HepG2 (cell line): Measurements from ENCODE around the gene SLC6A8. TPM values are rescaled to one million over a fixed set of nuclear protein-coding genes. Genes with fewer than 3 reads are reported as not detected.

Source experiments
- ATAC-seq: fragments of 200-7000 bp; cut with Tn5 transposase; 3 replicates; pipeline ENCODE4 v1.9.1; 2020; ENCODE audit warnings: mild to moderate bottlenecking, moderate library complexity
- BruUV-seq: library from RNA; stranded (reverse); fragments of 400-500 nt; replicated peaks from 2 replicates; lab custom pipeline; 2021; lab: Mats Ljungman, UMichigan
- CTCF ChIA-PET: fragments of 300-600 bp; formaldehyde crosslinking; extraction: SDS; loops from one replicate; lab custom pipeline; 2021; ENCODE audit warnings: low total read pairs, inconsistent platforms, low intra/inter-chr PET ratio; lab: Yijun Ruan, JAX
- POLR2A ChIA-PET: fragments of 350-600 bp; sonication (Branson Sonifier 250); formaldehyde crosslinking; loops from one replicate; lab custom pipeline; 2020; ENCODE audit warnings: antibody characterized with exemption, inconsistent platforms; lab: Yijun Ruan, JAX
- DNase-seq: peaks from one replicate; pipeline ENCODE4 v3.0.0-alpha.2; 2015; ENCODE audit warnings: low spot score
- FAIRE-seq: peaks from 3 replicates; lab custom pipeline; 2011; peaks lifted over from hg19 to GRCh38; lab: Jason Lieb, UNC
- H2AFZ ChIP-seq: one replicate; pipeline ENCODE4 v1.6.1; 2011; ENCODE audit warnings: low read length, inconsistent platforms
- H3K27ac ChIP-seq: fragments of 300-600 bp; 3 replicates; pipeline ENCODE4 v1.8.0; 2011; ENCODE audit warnings: mixed run types, mild to moderate bottlenecking, mixed read lengths, low read length, inconsistent platforms; ENCODE audit not compliant: insufficient read depth; ENCODE audit errors: extremely low read length
- H3K27me3 ChIP-seq, 2 experiments: fragments of 200-600 bp in 1 of 2; 2 replicates in 1 of 2; 3 replicates in 1 of 2; pipeline versions ENCODE4 v1.6.0 to v1.8.0; 2011; ENCODE audit warnings: low read length in 2 of 2, mild to moderate bottlenecking in 2 of 2, moderate library complexity in 2 of 2, inconsistent platforms in 1 of 2; ENCODE audit not compliant: insufficient read depth in 2 of 2, control insufficient read depth in 1 of 2
- H3K36me3 ChIP-seq, 2 experiments: fragments of 200-600 bp in 1 of 2; replicated peaks in 1 of 2; 2 replicates in 1 of 2; 3 replicates in 1 of 2; pipeline versions ENCODE4 v1.5.1 to v1.8.0; 2011; ENCODE audit warnings: low read length in 2 of 2, inconsistent platforms in 1 of 2; ENCODE audit not compliant: insufficient read depth in 2 of 2, control insufficient read depth in 1 of 2
- H3K4me1 ChIP-seq: 2 replicates; pipeline ENCODE4 v1.5.1; 2012; ENCODE audit warnings: low read length, inconsistent platforms; ENCODE audit not compliant: insufficient read depth
- H3K4me2 ChIP-seq: 2 replicates; pipeline ENCODE4 v1.6.0; 2011; ENCODE audit warnings: low read depth, low read length, inconsistent platforms
- H3K4me3 ChIP-seq, 3 experiments: fragments of 200-600 bp in 1 of 3; sonication (generic), shearing (Covaris generic) in 1 of 3; replicated peaks in 1 of 3; 2 replicates each; pipeline ENCODE4 v1.5.1; 2011 to 2016; ENCODE audit warnings: low read length in 3 of 3, inconsistent platforms in 2 of 3, low read depth in 2 of 3, mild to moderate bottlenecking in 2 of 3, control low read depth in 1 of 3, mixed read lengths in 1 of 3; ENCODE audit not compliant: insufficient read depth in 1 of 3
- H3K79me2 ChIP-seq: one replicate; pipeline ENCODE4 v1.6.1; 2011; ENCODE audit warnings: low read length, inconsistent platforms; ENCODE audit not compliant: insufficient read depth
- H3K9ac ChIP-seq: 2 replicates; pipeline ENCODE4 v1.6.0; 2011; ENCODE audit warnings: mild to moderate bottlenecking, low read depth, low read length, inconsistent platforms; ENCODE audit not compliant: insufficient read depth
- H3K9me3 ChIP-seq: 2 replicates; pipeline ENCODE4 v1.5.1; 2012; ENCODE audit warnings: mild to moderate bottlenecking, low read length
- H4K20me1 ChIP-seq: 2 replicates; pipeline ENCODE4 v1.6.0; 2011; ENCODE audit warnings: inconsistent platforms, mild to moderate bottlenecking, low read length, moderate library complexity; ENCODE audit not compliant: insufficient read depth
- DRAP1 ChIP-seq: IDR thresholded peaks from 2 replicates; pipeline ENCODE4 v1.6.1; 2016; ENCODE audit warnings: missing genetic modification reagents, missing compliant biosample characterization
- HDAC1 ChIP-seq: sonication (generic); formaldehyde crosslinking; IDR thresholded peaks from 2 replicates; pipeline ENCODE4 v1.5.1; 2020; ENCODE audit warnings: mild to moderate bottlenecking, missing genetic modification reagents
- KLF13 ChIP-seq: sonication (generic); formaldehyde crosslinking; IDR thresholded peaks from 2 replicates; pipeline ENCODE4 v1.4.0; 2020; ENCODE audit warnings: mild to moderate bottlenecking, missing genetic modification reagents
- SAP130 ChIP-seq: IDR thresholded peaks from 2 replicates; pipeline ENCODE4 v1.6.1; 2016; ENCODE audit warnings: low read depth
- SIN3A ChIP-seq: IDR thresholded peaks from 2 replicates; pipeline ENCODE4 v1.6.1; 2011; ENCODE audit warnings: low read depth, mild to moderate bottlenecking, control low read depth, low read length, borderline replicate concordance
- SP1 ChIP-seq, 2 experiments: fragments of 450-650 bp in 1 of 2; sonication (generic) in 1 of 2; formaldehyde crosslinking in 1 of 2; IDR thresholded peaks; 2 replicates each; pipeline versions ENCODE4 v1.4.0 to v1.6.1; 2016 to 2020; ENCODE audit warnings: missing genetic modification reagents in 1 of 2
- SRSF4 ChIP-seq: fragments of 200-400 bp; formaldehyde crosslinking; IDR thresholded peaks from one replicate; pipeline ENCODE4 v1.6.1; 2018; ENCODE audit warnings: mild to moderate bottlenecking, low read depth, low read length, moderate library complexity; ENCODE audit not compliant: poor library complexity, severe bottlenecking
- TOE1 ChIP-seq: sonication (generic); formaldehyde crosslinking; IDR thresholded peaks from 2 replicates; pipeline ENCODE4 v1.4.0; 2020; ENCODE audit warnings: mild to moderate bottlenecking, missing genetic modification reagents
- ZNF260 ChIP-seq: sonication (generic); formaldehyde crosslinking; IDR thresholded peaks from 2 replicates; pipeline ENCODE4 v1.4.0; 2020; ENCODE audit warnings: missing genetic modification reagents, low read depth, mild to moderate bottlenecking, borderline replicate concordance
- ZNF414 ChIP-seq: sonication (generic); formaldehyde crosslinking; IDR thresholded peaks from 2 replicates; pipeline ENCODE4 v1.5.0; 2020; ENCODE audit warnings: missing genetic modification reagents
- ZNF557 ChIP-seq: sonication (generic); formaldehyde crosslinking; IDR thresholded peaks from 2 replicates; pipeline ENCODE4 v1.4.0; 2020; ENCODE audit warnings: missing genetic modification reagents
- ZSCAN30 ChIP-seq: sonication (generic); formaldehyde crosslinking; IDR thresholded peaks from 2 replicates; pipeline ENCODE4 v1.5.0; 2020; ENCODE audit warnings: mild to moderate bottlenecking, missing genetic modification reagents
- WGBS: methylation state at CpG from one replicate; pipeline ENCODE4 v1.1.6; 2017; ENCODE audit warnings: low lambda C conversion rate; 5-methylcytosine and 5-hydroxymethylcytosine counted together
- in situ Hi-C: cut with HindIII; loops from 2 replicates; pipeline ENCODE4 v1.10.0; 2017; ENCODE audit warnings: low pct_unique_long_range_greater_than_20kb; ENCODE audit not compliant: extremely low pct_ligation_motif_present
- intact Hi-C: fragments of 100-400 bp; cut with micrococcal nuclease; formaldehyde crosslinking; loops from one replicate; pipeline ENCODE4 v1.10.0; 2022; ENCODE audit not compliant: unreplicated experiment
- polyA plus RNA-seq, 8 experiments: library from polyadenylated mRNA; depleted of rRNA in 3 of 8; stranded (reverse) in 7 of 8; unstranded in 1 of 8; fragments of >200 nt; fragmentation: Illumina TruSeq in 4 of 8; extraction: Trizol in 4 of 8; gene quantifications; 2 replicates each; pipeline versions ENCODE4 v1.2.1 to v1.2.3, GENCODE V29; 2011 to 2016; ENCODE audit warnings: low read depth in 4 of 8, missing spikeins in 1 of 8, mixed read lengths in 1 of 8; ENCODE audit not compliant: insufficient read depth in 1 of 8
- total RNA-seq, 5 experiments: library from RNA; depleted of rRNA; stranded (reverse); fragments of >200 nt; fragmentation: Illumina TruSeq; extraction: Trizol; gene quantifications; 2 replicates each; pipeline ENCODE4 v1.2.3, GENCODE V29; 2016; ENCODE audit warnings: low read depth in 1 of 5

SLC6A8 gene
- total and polyA plus RNA-seq, 2 of the 13 experiments (the other 11 are each of a cell fraction or from before 2014, with no cell fraction given) = 13.9 to 176 TPM

GRCh38 chrX:153686711-153687110, 1.0 kb upstream of the SLC6A8 start:
- no peaks in the 10 kb centered on the region for H3K27me3 ChIP-seq
- ChIA-PET POLR2A (interaction anchor here (0.8 to 2.1 kb wide), 5 partner anchors 8 to 80 kb away, joined by 3 to 16 read pairs (median 6); partner anchors contain the start of gene PLXNB3), CTCF (no interaction called here)
- peak overlapping the region; percentile 26 to 73 (median 60); a peak in 5 of 6 replicates for H3K4me3 ChIP-seq
- intact Hi-C loops = no loop called here
- H3K4me2 ChIP-seq = peak overlapping the region; percentile 74
- H3K4me1 ChIP-seq = peaks cover 34% of the 10 kb centered on the region
- peaks cover 0 to 1% of the 10 kb centered on the region in 2 experiments; a peak in 2 of 5 replicates for H3K36me3 ChIP-seq
- DNase-seq (no peak), ATAC-seq (peak; percentile 24), FAIRE-seq (no peak)
- BruUV-seq = no TSS peak
- peak overlapping the region; percentile 71 for H3K9ac ChIP-seq
- peak overlapping the region; percentile 76 for H3K27ac ChIP-seq
- no CpG with 5 or more reads among the region's 9 CpGs for WGBS
- in situ Hi-C loops = no loop called here
- TF ChIP-seq ZNF260 (CRISPR knock-in tag) (no peak), ZSCAN30 (no peak), ZNF557 (no peak), KLF13 (CRISPR knock-in tag) (no peak), SAP130 (CRISPR knock-in tag) (peak; percentile 22; the same call in 1 of the 2 replicates), TOE1 (CRISPR knock-in tag) (no peak), SRSF4 (no peak), ZNF414 (CRISPR knock-in tag) (no peak), SP1 (IDR thresholded peaks at IDR 0.05) (no peak), SP1 (CRISPR knock-in tag; IDR thresholded peaks at IDR 0.05) (no peak), HDAC1 (CRISPR knock-in tag) (0 out of 2 replicates have a peak, but pooled peaks have one; percentile 31), DRAP1 (peak; percentile 31; the same call in 1 of the 2 replicates), SIN3A (0 out of 2 replicates have a peak, but pooled peaks have one; percentile 0)
- peaks cover 20% of the 10 kb centered on the region for H3K79me2 ChIP-seq
- no peaks in the 10 kb centered on the region for H3K9me3 ChIP-seq
- no peak overlapping the region for H2AFZ ChIP-seq
- H4K20me1 ChIP-seq = peaks cover 12% of the 10 kb centered on the region
